Measurements from ENCODE around the gene PIR.

PIR gene

DNA sequence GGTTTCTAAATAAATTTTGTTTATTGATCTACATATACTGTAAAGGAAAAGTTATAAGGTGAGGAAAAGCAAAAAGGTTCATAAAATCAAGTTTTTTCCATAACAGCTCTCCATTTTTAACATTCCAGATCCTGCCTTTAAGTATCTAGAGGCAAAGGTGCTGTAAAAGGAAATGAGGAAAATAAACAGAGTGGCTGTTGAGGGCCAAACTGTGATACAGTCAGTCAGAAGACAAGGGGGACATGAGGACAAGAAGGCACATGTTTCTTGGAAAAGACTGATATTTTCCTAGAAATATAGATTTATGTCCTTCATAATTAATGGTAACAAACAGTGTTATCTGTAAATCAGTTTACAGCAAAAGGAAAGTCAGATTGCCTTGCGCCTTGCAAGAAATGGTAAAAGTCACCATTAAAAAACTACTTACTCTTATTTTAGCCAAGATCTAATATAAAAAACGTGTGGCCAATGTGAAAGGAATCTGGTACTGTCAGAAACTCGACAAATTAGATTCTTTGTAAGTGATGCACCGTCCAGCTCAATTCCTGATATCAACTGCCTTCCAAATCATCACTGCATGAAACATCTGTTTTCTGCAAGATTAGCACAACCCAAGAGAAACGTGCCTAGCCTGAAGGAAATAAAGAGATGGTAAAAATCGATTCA lies 75.0 kb downstream of the PIR start:
- TF ChIP-seq, protein P1, sequence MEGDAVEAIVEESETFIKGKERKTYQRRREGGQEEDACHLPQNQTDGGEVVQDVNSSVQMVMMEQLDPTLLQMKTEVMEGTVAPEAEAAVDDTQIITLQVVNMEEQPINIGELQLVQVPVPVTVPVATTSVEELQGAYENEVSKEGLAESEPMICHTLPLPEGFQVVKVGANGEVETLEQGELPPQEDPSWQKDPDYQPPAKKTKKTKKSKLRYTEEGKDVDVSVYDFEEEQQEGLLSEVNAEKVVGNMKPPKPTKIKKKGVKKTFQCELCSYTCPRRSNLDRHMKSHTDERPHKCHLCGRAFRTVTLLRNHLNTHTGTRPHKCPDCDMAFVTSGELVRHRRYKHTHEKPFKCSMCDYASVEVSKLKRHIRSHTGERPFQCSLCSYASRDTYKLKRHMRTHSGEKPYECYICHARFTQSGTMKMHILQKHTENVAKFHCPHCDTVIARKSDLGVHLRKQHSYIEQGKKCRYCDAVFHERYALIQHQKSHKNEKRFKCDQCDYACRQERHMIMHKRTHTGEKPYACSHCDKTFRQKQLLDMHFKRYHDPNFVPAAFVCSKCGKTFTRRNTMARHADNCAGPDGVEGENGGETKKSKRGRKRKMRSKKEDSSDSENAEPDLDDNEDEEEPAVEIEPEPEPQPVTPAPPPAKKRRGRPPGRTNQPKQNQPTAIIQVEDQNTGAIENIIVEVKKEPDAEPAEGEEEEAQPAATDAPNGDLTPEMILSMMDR (IDR thresholded peaks at IDR 0.05; ENCODE audit: low read depth, low read length, missing control alignments): no peak
- DNase-seq (ENCODE audit: extremely low read depth, low read depth): no peak
- H3K4me3 ChIP-seq (replicated peaks; ENCODE audit: low read depth, low read length): no peak overlapping the region

DNA sequence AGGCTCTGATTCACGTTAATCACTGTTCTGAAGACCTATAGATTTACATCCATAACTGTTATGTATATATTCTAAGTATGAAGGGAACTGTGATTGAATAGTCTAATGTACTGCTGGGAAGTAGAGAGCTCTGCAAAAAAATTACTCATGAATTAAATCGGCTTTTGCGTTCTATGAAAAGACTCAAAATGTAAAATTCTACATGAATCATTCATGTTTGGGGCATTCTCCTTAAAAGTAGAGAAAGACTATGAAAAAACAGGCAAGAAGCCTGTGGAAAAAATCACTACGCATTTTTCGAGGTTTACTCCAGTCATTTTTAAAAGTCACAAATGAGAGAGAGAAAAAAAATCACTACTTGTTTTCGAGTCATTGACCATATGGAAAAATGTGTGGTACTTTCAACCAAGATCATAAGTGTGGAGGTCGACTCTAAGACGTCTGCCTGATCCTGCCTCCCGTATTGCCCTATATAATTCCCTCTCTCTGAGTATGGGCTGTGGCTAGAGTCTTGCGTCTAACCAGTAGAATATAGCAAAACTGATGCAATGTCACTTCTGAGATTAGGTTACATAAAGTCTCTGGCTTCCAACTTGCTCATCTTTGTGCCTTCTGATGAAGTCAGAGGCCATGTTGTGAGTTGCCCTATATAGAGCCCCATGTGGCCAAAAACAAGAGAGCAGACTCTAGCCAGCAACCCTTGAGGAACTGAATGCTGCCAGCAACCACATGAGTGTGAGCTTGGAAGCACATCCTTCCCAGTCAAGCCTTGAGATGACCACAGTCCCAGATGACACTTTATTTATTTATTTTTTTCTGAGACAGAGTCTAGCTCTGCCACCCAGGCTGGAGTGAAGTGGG lies 76.8 kb downstream of the PIR start:
- no peak for DNase-seq (ENCODE audit: extremely low read depth, low read depth)
- TF ChIP-seq, protein P1 (IDR thresholded peaks at IDR 0.05; ENCODE audit: low read depth, low read length, missing control alignments): no peak
- no peak overlapping the region for H3K4me3 ChIP-seq (replicated peaks; ENCODE audit: low read depth, low read length)

DNA sequence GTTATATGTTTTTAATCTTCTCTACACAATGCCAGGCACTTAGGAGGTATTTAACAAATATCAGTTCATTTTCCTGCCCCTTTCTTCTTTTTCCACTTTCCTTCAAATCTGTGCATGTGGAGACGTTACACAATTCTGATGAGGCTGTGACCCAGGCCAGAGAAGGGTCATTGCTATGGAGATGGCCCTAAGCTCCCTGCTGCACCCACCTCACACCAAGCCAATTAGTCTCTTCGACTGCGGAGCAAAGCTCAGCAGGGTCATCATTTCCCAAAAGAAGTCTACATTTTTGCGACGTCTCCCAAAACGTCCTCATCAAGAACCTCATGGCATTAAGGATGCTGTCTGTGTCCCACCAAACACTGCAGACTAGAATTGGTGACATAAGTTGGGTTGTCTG lies 80.0 kb downstream of the PIR start:
- TF ChIP-seq, protein P1 (IDR thresholded peaks at IDR 0.05; ENCODE audit: low read depth, low read length, missing control alignments): no peak
- no peak overlapping the region for H3K4me3 ChIP-seq (replicated peaks; ENCODE audit: low read depth, low read length)
- no peak for DNase-seq (ENCODE audit: extremely low read depth, low read depth)

DNA sequence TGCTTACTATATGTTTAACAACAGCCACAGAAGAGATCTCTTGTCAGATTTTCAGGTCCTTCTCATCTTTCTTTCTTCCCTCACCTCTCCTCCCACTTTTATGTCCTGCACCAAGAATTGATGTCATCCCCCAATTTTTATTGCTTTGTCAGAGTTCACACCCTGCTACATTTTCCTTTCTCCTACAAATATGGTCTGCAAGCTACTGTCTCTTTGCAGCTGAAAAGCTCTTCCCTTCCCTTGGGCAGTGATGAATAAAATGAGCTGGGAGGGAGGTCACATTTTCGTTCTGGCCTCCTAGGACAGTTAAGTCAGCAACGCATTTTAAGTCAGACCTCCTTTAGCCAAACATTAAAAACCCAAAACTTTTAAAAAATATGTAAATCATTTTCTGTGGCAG lies 82.2 kb downstream of the PIR start:
- no peak for DNase-seq (ENCODE audit: extremely low read depth, low read depth)
- TF ChIP-seq, protein P1 (IDR thresholded peaks at IDR 0.05; ENCODE audit: low read depth, low read length, missing control alignments): no peak
- H3K4me3 ChIP-seq (replicated peaks; ENCODE audit: low read depth, low read length): no peak overlapping the region

DNA sequence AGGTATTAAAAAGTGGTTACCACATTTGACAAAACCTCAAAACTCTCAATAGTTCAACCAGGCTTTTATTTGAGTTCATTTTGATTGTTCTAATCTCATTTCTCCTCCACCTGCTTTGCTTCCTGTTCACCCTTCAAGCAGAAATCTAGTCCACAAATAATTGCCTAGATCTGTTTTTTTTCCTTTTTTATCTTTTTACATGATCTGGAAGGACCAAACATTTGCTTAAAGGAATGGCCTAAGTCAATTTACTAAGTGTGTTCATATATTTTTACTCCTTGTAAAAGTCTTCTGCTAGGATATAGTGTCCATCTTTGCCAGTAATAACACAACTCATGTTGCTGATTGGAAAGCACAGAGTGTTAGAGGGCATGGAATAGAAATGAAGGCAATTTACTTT lies 82.7 kb downstream of the PIR start:
- TF ChIP-seq, protein P1 (IDR thresholded peaks at IDR 0.05; ENCODE audit: low read depth, low read length, missing control alignments): no peak
- no peak for DNase-seq (ENCODE audit: extremely low read depth, low read depth)
- no peak overlapping the region for H3K4me3 ChIP-seq (replicated peaks; ENCODE audit: low read depth, low read length)

DNA sequence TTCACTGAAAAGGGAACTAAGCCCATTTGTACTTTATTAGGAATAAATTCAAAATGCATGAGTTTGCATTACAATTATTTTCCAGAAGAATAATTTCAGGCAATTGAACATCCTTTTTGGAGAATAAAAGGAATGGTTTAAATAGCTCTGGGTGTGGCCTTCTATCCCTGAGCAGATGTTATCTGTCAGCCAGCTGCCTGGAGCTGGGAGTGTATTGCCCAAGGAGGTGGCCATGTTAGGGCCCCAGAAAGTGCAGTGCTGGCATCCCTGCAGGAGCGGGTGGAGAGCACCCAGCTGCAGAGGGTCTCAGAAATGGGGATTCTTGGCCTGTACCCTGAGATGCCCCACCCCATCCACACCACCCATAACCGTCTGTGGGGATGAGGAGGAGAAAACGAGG lies 87.3 kb downstream of the PIR start:
- TF ChIP-seq, protein P1 (IDR thresholded peaks at IDR 0.05; ENCODE audit: low read depth, low read length, missing control alignments): no peak
- DNase-seq (ENCODE audit: extremely low read depth, low read depth): no peak
- no peak overlapping the region for H3K4me3 ChIP-seq (replicated peaks; ENCODE audit: low read depth, low read length)
